GM12878 (cell line): ENCODE results near the gene MIOS. TPM values are rescaled to one million over a fixed set of nuclear protein-coding genes. Genes with fewer than 3 reads are reported as not detected.

Experiments
- ATAC-seq: fragments of 200-7000 bp; cut with Tn5 transposase; 3 replicates; pipeline ENCODE4 v1.9.1; 2020; ENCODE audit warnings: mild to moderate bottlenecking, moderate library complexity
- BruUV-seq: library from RNA; stranded (reverse); fragments of 400-500 nt; replicated peaks from 2 replicates; lab custom pipeline; 2021; lab: Mats Ljungman, UMichigan
- CTCF ChIA-PET: fragments of 300-600 bp; sonication (Branson Sonifier 250); formaldehyde crosslinking; extraction: SDS; loops from one replicate; lab custom pipeline; 2021; ENCODE audit warnings: inconsistent platforms; lab: Yijun Ruan, JAX
- POLR2A ChIA-PET: fragments of 350-600 bp; formaldehyde crosslinking; extraction: SDS; loops from one replicate; lab custom pipeline; 2021; ENCODE audit warnings: inconsistent platforms; lab: Charles Lee
- RAD21 ChIA-PET: fragments of 300-600 bp; sonication (Branson Sonifier 250); formaldehyde crosslinking; loops from one replicate; lab custom pipeline; 2023; ENCODE audit warnings: antibody characterized with exemption; ENCODE audit not compliant: unreplicated experiment; lab: Charles Lee
- SMC1A ChIA-PET: fragments of 300-600 bp; sonication (Branson Sonifier 250); formaldehyde crosslinking; loops from one replicate; lab custom pipeline; 2023; ENCODE audit not compliant: unreplicated experiment, uncharacterized antibody; lab: Charles Lee
- DNase-seq: peaks from one replicate; pipeline ENCODE4 v3.0.0-alpha.2; 2011; ENCODE audit warnings: low read depth, low spot score
- FAIRE-seq: peaks from 3 replicates; lab custom pipeline; 2011; peaks lifted over from hg19 to GRCh38; lab: Jason Lieb, UNC
- H2AFZ ChIP-seq: 2 replicates; pipeline ENCODE4 v1.6.0; 2011; ENCODE audit warnings: low read depth, low read length, control low read depth; ENCODE audit not compliant: control insufficient read depth
- H3K27ac ChIP-seq: 2 replicates; pipeline ENCODE4 v1.5.1; 2011; ENCODE audit warnings: control low read depth; ENCODE audit not compliant: control insufficient read depth, insufficient read depth
- H3K27me3 ChIP-seq, 2 experiments: replicated peaks in 1 of 2; 2 replicates each; pipeline versions ENCODE4 v1.6.0 to v1.6.1; 2011; ENCODE audit warnings: low read length in 1 of 2; ENCODE audit not compliant: control insufficient read depth in 2 of 2, insufficient read depth in 2 of 2
- H3K36me3 ChIP-seq, 2 experiments: 2 replicates each; pipeline ENCODE4 v1.5.1; 2011; ENCODE audit warnings: low read length in 1 of 2; ENCODE audit not compliant: control insufficient read depth in 2 of 2, insufficient read depth in 2 of 2
- H3K4me1 ChIP-seq: 2 replicates; pipeline ENCODE4 v1.6.1; 2011; ENCODE audit warnings: mild to moderate bottlenecking, low read length, moderate library complexity, mixed read lengths; ENCODE audit not compliant: control insufficient read depth, insufficient read depth
- H3K4me2 ChIP-seq: 2 replicates; pipeline ENCODE4 v1.6.0; 2011; ENCODE audit warnings: control low read depth; ENCODE audit not compliant: control insufficient read depth, insufficient read depth
- H3K4me3 ChIP-seq: fragments of 200-600 bp; sonication (generic); 2 replicates; pipeline ENCODE4 v1.5.1; 2016
- H3K79me2 ChIP-seq: 2 replicates; pipeline ENCODE4 v1.6.0; 2011; ENCODE audit warnings: low read length; ENCODE audit not compliant: control insufficient read depth, insufficient read depth
- H3K9ac ChIP-seq: 2 replicates; pipeline ENCODE4 v1.8.0; 2011; ENCODE audit warnings: low read length, control low read depth, mixed read lengths; ENCODE audit not compliant: control insufficient read depth, insufficient read depth
- H3K9me3 ChIP-seq: replicated peaks from 3 replicates; pipeline ENCODE4 v1.5.1; 2011; ENCODE audit warnings: mild to moderate bottlenecking, low read length; ENCODE audit not compliant: control insufficient read depth, insufficient read depth
- H4K20me1 ChIP-seq: 2 replicates; pipeline ENCODE4 v1.6.0; 2011; ENCODE audit not compliant: control insufficient read depth, insufficient read depth
- SP1 ChIP-seq: IDR thresholded peaks from one replicate; pipeline ENCODE4 v1.6.1; 2011; ENCODE audit warnings: low read depth, low read length
- WGBS: methylation state at CpG from one replicate; pipeline ENCODE4 v1.1.6; 2016; ENCODE audit warnings: low lambda C conversion rate; ENCODE audit not compliant: insufficient replicate concordance, insufficient coverage; ENCODE audit errors: missing lambda C conversion rate; 5-methylcytosine and 5-hydroxymethylcytosine counted together
- in situ Hi-C: fragments of 300-500 bp; cut with MboI; formaldehyde crosslinking; loops from 9 replicates; pipeline ENCODE4 v1.14.3; 2018; ENCODE audit warnings: mixed read lengths
- intact Hi-C: fragments of 100-400 bp; cut with micrococcal nuclease; formaldehyde crosslinking; loops from one replicate; pipeline ENCODE4 v1.14.2; 2022; ENCODE audit not compliant: unreplicated experiment
- polyA plus RNA-seq, 11 experiments: library from polyadenylated mRNA; depleted of rRNA in 4 of 11; unstranded in 6 of 11; stranded (reverse) in 5 of 11; fragments of >200 nt; fragmentation: Nextera tagmentation in 4 of 11; fragmentation: Illumina TruSeq in 1 of 11; extraction: Ambion mirVana in 4 of 11; extraction: Trizol in 1 of 11; gene quantifications; 1 replicate in 1 of 11; 2 replicates in 10 of 11; pipeline versions ENCODE4 v1.2.1 to v1.2.3, GENCODE V29; 2011 to 2016; ENCODE audit warnings: inconsistent platforms in 2 of 11, missing spikeins in 2 of 11, low read depth in 1 of 11
- total RNA-seq, 4 experiments: library from RNA; depleted of rRNA in 3 of 4; stranded (reverse); fragments of >200 nt in 3 of 4; fragmentation: Illumina TruSeq in 1 of 4; extraction: Trizol in 1 of 4; gene quantifications; 2 replicates each; pipeline versions ENCODE4 v1.2.1 to v1.2.3, GENCODE V29; 2013 to 2021
- TF ChIP-seq, protein P1 (sequence below): fragments of 450-650 bp; IDR thresholded peaks from 2 replicates; pipeline ENCODE4 v1.6.1; 2016; ENCODE audit warnings: mild to moderate bottlenecking, moderate library complexity, borderline replicate concordance

The MIOS gene
- total and polyA plus RNA-seq, 10 of the 15 experiments (the other 5 are each of a cell fraction or from before 2014, with no cell fraction given), result 13.1 to 94.9 (median 54.2) TPM

DNA sequence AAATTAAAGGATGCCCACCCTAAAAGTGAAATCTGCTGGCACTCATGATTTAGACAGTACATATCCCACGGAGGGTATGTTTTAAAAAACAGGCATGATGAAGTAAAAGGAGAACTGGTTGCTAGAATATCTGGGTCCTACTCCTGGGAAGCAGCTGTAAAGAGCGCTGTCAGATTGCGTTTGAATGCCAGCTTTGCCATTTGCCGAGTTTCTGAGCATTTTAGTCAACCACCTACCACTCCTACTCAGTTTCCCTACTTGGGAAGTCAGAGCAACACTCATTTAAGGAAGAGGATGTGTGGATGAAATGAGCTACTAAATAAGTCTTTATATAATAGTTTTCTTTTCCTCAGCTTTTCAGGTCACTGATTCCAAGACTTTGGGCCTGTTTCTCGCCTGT, 72.7 kb downstream of the MIOS start:
- Histone ChIP-seq H2AFZ (peak overlapping the region; percentile 85), H3K79me2 (peaks cover 16% of the 10 kb centered on the region), H3K9me3 (no peaks in the 10 kb centered on the region), H3K27ac (peak overlapping the region; percentile 77), H3K4me3 (peak overlapping the region; percentile 93), H3K4me1 (no peaks in the 10 kb centered on the region), H4K20me1 (no peaks in the 10 kb centered on the region), H3K27me3 (no peaks in the 10 kb centered on the region), H3K4me2 (peak overlapping the region; percentile 87), H3K9ac (peak overlapping the region; percentile 77), H3K36me3 (peaks cover 0 to 4% of the 10 kb centered on the region in 2 experiments; a peak in 2 of 4 replicates)
- ChIA-PET POLR2A (interaction anchor here (0.6 to 2.4 kb wide), 6 partner anchors 67 to 666 kb away, joined by 3 to 15 read pairs (median 4); no protein-coding TSS in a partner anchor), RAD21 (interaction anchor here (0.9 to 3.0 kb wide), 7 partner anchors 42 to 657 kb away, joined by 3 to 22 read pairs (median 8); partner anchors contain the start of gene MIOS), SMC1A (interaction anchor here (1.1 to 4.2 kb wide), 6 partner anchors 15 to 305 kb away, joined by 4 to 30 read pairs (median 7); no protein-coding TSS in a partner anchor), CTCF (interaction anchor here (0.7 to 2.2 kb wide), 7 partner anchors 29 to 216 kb away, joined by 3 to 14 read pairs (median 3); no protein-coding TSS in a partner anchor)
- no TSS peak for BruUV-seq
- DNase-seq (no peak), FAIRE-seq (peak; percentile 73), ATAC-seq (no peak)
- intact Hi-C loops (no loop called here), in situ Hi-C loops (no loop called here)
- 31% methylated on average over 5 of the region's 5 CpGs for WGBS
- TF ChIP-seq SP1, result no peak
- TF ChIP-seq, protein P1, sequence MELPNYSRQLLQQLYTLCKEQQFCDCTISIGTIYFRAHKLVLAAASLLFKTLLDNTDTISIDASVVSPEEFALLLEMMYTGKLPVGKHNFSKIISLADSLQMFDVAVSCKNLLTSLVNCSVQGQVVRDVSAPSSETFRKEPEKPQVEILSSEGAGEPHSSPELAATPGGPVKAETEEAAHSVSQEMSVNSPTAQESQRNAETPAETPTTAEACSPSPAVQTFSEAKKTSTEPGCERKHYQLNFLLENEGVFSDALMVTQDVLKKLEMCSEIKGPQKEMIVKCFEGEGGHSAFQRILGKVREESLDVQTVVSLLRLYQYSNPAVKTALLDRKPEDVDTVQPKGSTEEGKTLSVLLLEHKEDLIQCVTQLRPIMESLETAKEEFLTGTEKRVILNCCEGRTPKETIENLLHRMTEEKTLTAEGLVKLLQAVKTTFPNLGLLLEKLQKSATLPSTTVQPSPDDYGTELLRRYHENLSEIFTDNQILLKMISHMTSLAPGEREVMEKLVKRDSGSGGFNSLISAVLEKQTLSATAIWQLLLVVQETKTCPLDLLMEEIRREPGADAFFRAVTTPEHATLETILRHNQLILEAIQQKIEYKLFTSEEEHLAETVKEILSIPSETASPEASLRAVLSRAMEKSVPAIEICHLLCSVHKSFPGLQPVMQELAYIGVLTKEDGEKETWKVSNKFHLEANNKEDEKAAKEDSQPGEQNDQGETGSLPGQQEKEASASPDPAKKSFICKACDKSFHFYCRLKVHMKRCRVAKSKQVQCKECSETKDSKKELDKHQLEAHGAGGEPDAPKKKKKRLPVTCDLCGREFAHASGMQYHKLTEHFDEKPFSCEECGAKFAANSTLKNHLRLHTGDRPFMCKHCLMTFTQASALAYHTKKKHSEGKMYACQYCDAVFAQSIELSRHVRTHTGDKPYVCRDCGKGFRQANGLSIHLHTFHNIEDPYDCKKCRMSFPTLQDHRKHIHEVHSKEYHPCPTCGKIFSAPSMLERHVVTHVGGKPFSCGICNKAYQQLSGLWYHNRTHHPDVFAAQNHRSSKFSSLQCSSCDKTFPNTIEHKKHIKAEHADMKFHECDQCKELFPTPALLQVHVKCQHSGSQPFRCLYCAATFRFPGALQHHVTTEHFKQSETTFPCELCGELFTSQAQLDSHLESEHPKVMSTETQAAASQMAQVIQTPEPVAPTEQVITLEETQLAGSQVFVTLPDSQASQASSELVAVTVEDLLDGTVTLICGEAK, result peak; percentile 13; the same call in 1 of the 2 replicates
